GM18502 (cell line): Measurements from ENCODE around the gene GALNT2.

Source experiments
- ATAC-seq: cut with Tn5 transposase; IDR thresholded peaks from one replicate; pipeline ENCODE4 v1.9.1; 2021; ENCODE audit warnings: mild to moderate bottlenecking; ENCODE audit not compliant: unreplicated experiment, poor library complexity

Gene GALNT2

GRCh38 chr1:230242326-230242725 is 175.3 kb downstream of the GALNT2 start:
- no peak for ATAC-seq

GRCh38 chr1:230243146-230243545 is 176.1 kb downstream of the GALNT2 start:
- ATAC-seq, result no peak

GRCh38 chr1:230243583-230244353 is 176.7 kb downstream of the GALNT2 start:
- ATAC-seq, result no peak

GRCh38 chr1:230246551-230246950 is 179.5 kb downstream of the GALNT2 start:
- ATAC-seq, result no peak

- ATAC-seq, result no peak
Observed at GRCh38 chr1:230248016-230248888, 181.2 kb downstream of the GALNT2 start.

- no peak for ATAC-seq
Observed at GRCh38 chr1:230248889-230249270, 181.8 kb downstream of the GALNT2 start.

GRCh38 chr1:230249695-230250480 is 182.8 kb downstream of the GALNT2 start:
- ATAC-seq, result no peak

GRCh38 chr1:230250666-230251065 is 183.6 kb downstream of the GALNT2 start:
- ATAC-seq, result no peak

GRCh38 chr1:230251644-230252191 is 184.7 kb downstream of the GALNT2 start:
- ATAC-seq, result no peak

- no peak for ATAC-seq
Observed at GRCh38 chr1:230253150-230253549, 186.1 kb downstream of the GALNT2 start.

GRCh38 chr1:230254265-230254664 is 187.2 kb downstream of the GALNT2 start:
- ATAC-seq, result no peak

GRCh38 chr1:230255116-230255515 is 188.1 kb downstream of the GALNT2 start:
- ATAC-seq, result no peak

GRCh38 chr1:230255991-230256390 is 189.0 kb downstream of the GALNT2 start:
- no peak for ATAC-seq

GRCh38 chr1:230256896-230257295 is 189.9 kb downstream of the GALNT2 start:
- ATAC-seq, result no peak

GRCh38 chr1:230259621-230260020 is 192.6 kb downstream of the GALNT2 start:
- no peak for ATAC-seq

- no peak for ATAC-seq
Observed at GRCh38 chr1:230260831-230261230, 193.8 kb downstream of the GALNT2 start.

GRCh38 chr1:230261928-230262650 is 195.1 kb downstream of the GALNT2 start:
- no peak for ATAC-seq

GRCh38 chr1:230262867-230263567 is 196.0 kb downstream of the GALNT2 start:
- ATAC-seq, result no peak

- ATAC-seq, result no peak
Observed at GRCh38 chr1:230263568-230264195, 196.6 kb downstream of the GALNT2 start.
